Liver (tissue), 9 donors: ENCODE results near the gene ZFP69B. TPM values are rescaled to one million over a fixed set of nuclear protein-coding genes. Genes with fewer than 3 reads are reported as not detected.

Source experiments
- DNase-seq: peaks from one replicate; pipeline ENCODE4 v3.0.0-alpha.2; 2017; ENCODE audit warnings: low spot score
- H3K27ac ChIP-seq, 2 donors: one replicate each; pipeline ENCODE4 v1.7.0; 2013; ENCODE audit warnings: inconsistent platforms in 2 of 2, low read length in 2 of 2, control low read depth in 1 of 2, low read depth in 1 of 2, mild to moderate bottlenecking in 1 of 2
- H3K27me3 ChIP-seq, 4 donors: one replicate each; pipeline versions ENCODE4 v1.6.1 to v1.7.0; 2013; ENCODE audit warnings: low read length in 3 of 4, inconsistent platforms in 1 of 4, mild to moderate bottlenecking in 1 of 4, moderate library complexity in 1 of 4; ENCODE audit not compliant: control insufficient read depth in 4 of 4, insufficient read depth in 4 of 4
- H3K36me3 ChIP-seq, 4 donors: one replicate each; pipeline versions ENCODE4 v1.6.1 to v1.7.0; 2013; ENCODE audit warnings: low read length in 3 of 4, mild to moderate bottlenecking in 3 of 4, low read depth in 1 of 4, moderate library complexity in 1 of 4; ENCODE audit not compliant: control insufficient read depth in 4 of 4, insufficient read depth in 3 of 4
- H3K4me1 ChIP-seq, 4 donors: one replicate each; pipeline versions ENCODE4 v1.6.1 to v1.7.0; 2013; ENCODE audit warnings: low read length in 3 of 4, mild to moderate bottlenecking in 3 of 4, moderate library complexity in 1 of 4; ENCODE audit not compliant: control insufficient read depth in 4 of 4, insufficient read depth in 4 of 4
- H3K4me3 ChIP-seq, 3 donors: one replicate each; pipeline versions ENCODE4 v1.6.1 to v1.7.0; 2013; ENCODE audit warnings: low read length in 3 of 3, control low read depth in 1 of 3, low read depth in 1 of 3, mild to moderate bottlenecking in 1 of 3
- H3K9ac ChIP-seq, 2 donors: one replicate each; pipeline ENCODE4 v1.7.0; 2013; ENCODE audit warnings: low read length in 2 of 2, mild to moderate bottlenecking in 2 of 2, moderate library complexity in 2 of 2, control low read depth in 1 of 2, low read depth in 1 of 2
- H3K9me3 ChIP-seq, 4 donors: one replicate each; pipeline versions ENCODE4 v1.6.1 to v1.7.0; 2013; ENCODE audit warnings: low read length in 3 of 4; ENCODE audit not compliant: control insufficient read depth in 4 of 4
- ATF3 ChIP-seq: IDR thresholded peaks from 2 replicates; pipeline ENCODE4 v1.6.1; 2016; ENCODE audit warnings: antibody characterized with exemption
- EGR1 ChIP-seq, 2 donors: IDR thresholded peaks; 2 replicates each; pipeline ENCODE4 v1.6.1; 2016 to 2018; ENCODE audit warnings: antibody characterized with exemption in 2 of 2, low read depth in 2 of 2
- FOXA1 ChIP-seq: IDR thresholded peaks from 2 replicates; pipeline ENCODE4 v1.6.1; 2016; ENCODE audit warnings: antibody characterized with exemption
- FOXA2 ChIP-seq: IDR thresholded peaks from 2 replicates; pipeline ENCODE4 v1.6.1; 2016; ENCODE audit warnings: antibody characterized with exemption
- GABPA ChIP-seq, 2 donors: IDR thresholded peaks in 1 of 2; conservative IDR thresholded peaks in 1 of 2; 2 replicates each; pipeline ENCODE4 v1.6.1; 2016; ENCODE audit warnings: antibody characterized with exemption in 2 of 2, mild to moderate bottlenecking in 1 of 2, moderate library complexity in 1 of 2
- HNF4A ChIP-seq, 2 donors: conservative IDR thresholded peaks; 2 replicates each; pipeline ENCODE4 v1.6.1; 2016; ENCODE audit warnings: antibody characterized with exemption in 2 of 2, mild to moderate bottlenecking in 2 of 2
- HNF4G ChIP-seq: IDR thresholded peaks from 2 replicates; pipeline ENCODE4 v1.6.1; 2016; ENCODE audit warnings: antibody characterized with exemption
- JUND ChIP-seq, 2 donors: IDR thresholded peaks; 2 replicates each; pipeline ENCODE4 v1.6.1; 2016; ENCODE audit warnings: antibody characterized with exemption in 2 of 2
- NR2F2 ChIP-seq: IDR thresholded peaks from 2 replicates; pipeline ENCODE4 v1.6.1; 2016; ENCODE audit warnings: antibody characterized with exemption
- RAD21 ChIP-seq, 2 donors: IDR thresholded peaks; 2 replicates each; pipeline ENCODE4 v1.6.1; 2016; ENCODE audit warnings: antibody characterized with exemption in 2 of 2, mild to moderate bottlenecking in 2 of 2
- REST ChIP-seq: IDR thresholded peaks from 2 replicates; pipeline ENCODE4 v1.6.1; 2016; ENCODE audit warnings: antibody characterized with exemption, mild to moderate bottlenecking
- RXRA ChIP-seq, 2 donors: IDR thresholded peaks; 2 replicates each; pipeline ENCODE4 v1.6.1; 2017 to 2018; ENCODE audit warnings: antibody characterized with exemption in 2 of 2, mild to moderate bottlenecking in 1 of 2
- SP1 ChIP-seq: IDR thresholded peaks from 2 replicates; pipeline ENCODE4 v1.6.1; 2018; ENCODE audit warnings: antibody characterized with exemption, mild to moderate bottlenecking
- TAF1 ChIP-seq: conservative IDR thresholded peaks from 2 replicates; pipeline ENCODE4 v1.6.1; 2016; ENCODE audit warnings: antibody characterized with exemption, mild to moderate bottlenecking
- YY1 ChIP-seq: IDR thresholded peaks from 2 replicates; pipeline ENCODE4 v1.6.1; 2016; ENCODE audit warnings: antibody characterized with exemption, mild to moderate bottlenecking
- WGBS: extraction: QIAGEN DNeasy Blood & Tissue Kit; methylation state at CpG from one replicate; pipeline ENCODE4 v1.1.7; 2013; 5-methylcytosine and 5-hydroxymethylcytosine counted together
- polyA plus RNA-seq, 2 donors: library from polyadenylated mRNA; stranded (reverse) in 1 of 2; unstranded in 1 of 2; fragments of 200-250 nt in 1 of 2; fragments of >200 nt in 1 of 2; fragmentation: Nextera tagmentation in 1 of 2; extraction: Ambion mirVana in 1 of 2; gene quantifications; one replicate each; pipeline versions ENCODE4 v1.2.1 to v1.2.3, GENCODE V29; 2013 to 2015
- total RNA-seq, 2 donors: library from RNA; depleted of rRNA; stranded (reverse); fragments of >200 nt; gene quantifications; one replicate each; pipeline ENCODE4 v1.2.3, GENCODE V29; 2014
- TF ChIP-seq, protein P1 (sequence below): IDR thresholded peaks from 2 replicates; pipeline ENCODE4 v1.6.1; 2016; ENCODE audit warnings: antibody characterized with exemption
- TF ChIP-seq, protein P2 (sequence below): IDR thresholded peaks from 2 replicates; pipeline ENCODE4 v1.6.1; 2016; ENCODE audit warnings: antibody characterized with exemption
- TF ChIP-seq, protein P3 (sequence below): fragments of 150-350 bp; IDR thresholded peaks from 2 replicates; pipeline ENCODE4 v1.5.1; 2017; ENCODE audit warnings: improper control_type of control experiment, low read depth, low read length; ENCODE audit not compliant: missing input control
- donor health status: healthy.
- donor health status: healthy.
- donor health status: healthy.
- donor health status: healthy.
- donor health status: healthy.

The ZFP69B gene
- total and polyA plus RNA-seq, 4 donors = 0.19 to 0.92 (median 0.62) TPM

- no peak overlapping the region for H3K27ac ChIP-seq
- no peak for DNase-seq
- no peaks in the 10 kb centered on the region for H3K9me3 ChIP-seq
- no peak overlapping the region for H3K9ac ChIP-seq
- WGBS = 87% methylated on average over 5 of the region's 5 CpGs
- peaks cover 0 to 3% (median 0%) of the 10 kb centered on the region in 4 donors for H3K4me1 ChIP-seq
- H3K27me3 ChIP-seq = no peaks in the 10 kb centered on the region
- H3K4me3 ChIP-seq = no peak overlapping the region
- no peaks in the 10 kb centered on the region for H3K36me3 ChIP-seq
- TF ChIP-seq EGR1 (IDR thresholded peaks at IDR 0.05; ENCODE audit: low read depth in 2 of 2) (no peak), HNF4G (no peak), YY1 (no peak)
Measured at GRCh38 chr1:40435471-40435870, 14.8 kb upstream of the ZFP69B start.

DNA sequence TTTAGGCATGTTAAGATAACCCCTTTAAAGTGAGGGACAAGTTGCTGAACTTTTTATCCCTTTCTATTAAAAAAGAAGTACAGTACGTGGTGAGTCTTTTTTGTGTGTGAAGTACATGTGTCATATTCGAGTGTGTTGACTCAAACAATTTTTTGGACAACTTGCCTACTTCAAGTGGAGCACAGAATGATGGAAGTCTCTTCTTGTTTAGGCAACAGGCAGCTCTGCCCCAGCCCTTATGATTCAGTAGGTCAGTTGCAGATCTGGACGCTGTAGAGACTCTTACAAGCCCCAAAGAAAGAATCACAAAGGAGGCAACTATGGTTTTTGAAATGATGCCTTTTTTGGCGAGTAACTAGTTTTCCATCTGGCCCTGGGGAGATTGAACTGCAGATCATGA is 14.4 kb upstream of the ZFP69B start:
- Histone ChIP-seq H3K27ac (no peak overlapping the region), H3K9ac (no peak overlapping the region), H3K4me1 (peaks cover 0 to 3% (median 0%) of the 10 kb centered on the region in 4 donors), H3K9me3 (no peaks in the 10 kb centered on the region), H3K36me3 (no peaks in the 10 kb centered on the region), H3K27me3 (no peaks in the 10 kb centered on the region), H3K4me3 (no peak overlapping the region)
- TF ChIP-seq HNF4G (no peak), ATF3 (no peak), RXRA (IDR thresholded peaks at IDR 0.05) (no peak), RAD21 (IDR thresholded peaks at IDR 0.05) (no peak), GABPA (IDR thresholded peaks at IDR 0.05 in 1 of 2, conservative IDR thresholded peaks at IDR 0.05 in 1 of 2) (no peak), SP1 (no peak), JUND (IDR thresholded peaks at IDR 0.05) (no peak), HNF4A (conservative IDR thresholded peaks at IDR 0.05) (no peak), FOXA1 (no peak), EGR1 (IDR thresholded peaks at IDR 0.05; ENCODE audit: low read depth in 2 of 2) (no peak), TAF1 (no peak), NR2F2 (no peak), REST (no peak), FOXA2 (no peak), YY1 (no peak)
- TF ChIP-seq, protein P1, sequence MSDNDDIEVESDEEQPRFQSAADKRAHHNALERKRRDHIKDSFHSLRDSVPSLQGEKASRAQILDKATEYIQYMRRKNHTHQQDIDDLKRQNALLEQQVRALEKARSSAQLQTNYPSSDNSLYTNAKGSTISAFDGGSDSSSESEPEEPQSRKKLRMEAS = no peak
- TF ChIP-seq, protein P2, sequence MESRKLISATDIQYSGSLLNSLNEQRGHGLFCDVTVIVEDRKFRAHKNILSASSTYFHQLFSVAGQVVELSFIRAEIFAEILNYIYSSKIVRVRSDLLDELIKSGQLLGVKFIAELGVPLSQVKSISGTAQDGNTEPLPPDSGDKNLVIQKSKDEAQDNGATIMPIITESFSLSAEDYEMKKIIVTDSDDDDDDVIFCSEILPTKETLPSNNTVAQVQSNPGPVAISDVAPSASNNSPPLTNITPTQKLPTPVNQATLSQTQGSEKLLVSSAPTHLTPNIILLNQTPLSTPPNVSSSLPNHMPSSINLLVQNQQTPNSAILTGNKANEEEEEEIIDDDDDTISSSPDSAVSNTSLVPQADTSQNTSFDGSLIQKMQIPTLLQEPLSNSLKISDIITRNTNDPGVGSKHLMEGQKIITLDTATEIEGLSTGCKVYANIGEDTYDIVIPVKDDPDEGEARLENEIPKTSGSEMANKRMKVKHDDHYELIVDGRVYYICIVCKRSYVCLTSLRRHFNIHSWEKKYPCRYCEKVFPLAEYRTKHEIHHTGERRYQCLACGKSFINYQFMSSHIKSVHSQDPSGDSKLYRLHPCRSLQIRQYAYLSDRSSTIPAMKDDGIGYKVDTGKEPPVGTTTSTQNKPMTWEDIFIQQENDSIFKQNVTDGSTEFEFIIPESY = no peak
- TF ChIP-seq, protein P3, sequence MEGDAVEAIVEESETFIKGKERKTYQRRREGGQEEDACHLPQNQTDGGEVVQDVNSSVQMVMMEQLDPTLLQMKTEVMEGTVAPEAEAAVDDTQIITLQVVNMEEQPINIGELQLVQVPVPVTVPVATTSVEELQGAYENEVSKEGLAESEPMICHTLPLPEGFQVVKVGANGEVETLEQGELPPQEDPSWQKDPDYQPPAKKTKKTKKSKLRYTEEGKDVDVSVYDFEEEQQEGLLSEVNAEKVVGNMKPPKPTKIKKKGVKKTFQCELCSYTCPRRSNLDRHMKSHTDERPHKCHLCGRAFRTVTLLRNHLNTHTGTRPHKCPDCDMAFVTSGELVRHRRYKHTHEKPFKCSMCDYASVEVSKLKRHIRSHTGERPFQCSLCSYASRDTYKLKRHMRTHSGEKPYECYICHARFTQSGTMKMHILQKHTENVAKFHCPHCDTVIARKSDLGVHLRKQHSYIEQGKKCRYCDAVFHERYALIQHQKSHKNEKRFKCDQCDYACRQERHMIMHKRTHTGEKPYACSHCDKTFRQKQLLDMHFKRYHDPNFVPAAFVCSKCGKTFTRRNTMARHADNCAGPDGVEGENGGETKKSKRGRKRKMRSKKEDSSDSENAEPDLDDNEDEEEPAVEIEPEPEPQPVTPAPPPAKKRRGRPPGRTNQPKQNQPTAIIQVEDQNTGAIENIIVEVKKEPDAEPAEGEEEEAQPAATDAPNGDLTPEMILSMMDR = no peak
- 72% methylated on average over 4 of the region's 4 CpGs for WGBS
- DNase-seq = no peak
